HTERT RPE-1 (cell line): ENCODE data around the gene ERC1.

ENCODE experiments used
- in situ Hi-C: fragments of 300-500 bp; cut with MboI; formaldehyde crosslinking; loops from 4 replicates; pipeline ENCODE4 v1.14.3; 2020; ENCODE audit warnings: low sequenced_read_pairs

Gene ERC1

DNA sequence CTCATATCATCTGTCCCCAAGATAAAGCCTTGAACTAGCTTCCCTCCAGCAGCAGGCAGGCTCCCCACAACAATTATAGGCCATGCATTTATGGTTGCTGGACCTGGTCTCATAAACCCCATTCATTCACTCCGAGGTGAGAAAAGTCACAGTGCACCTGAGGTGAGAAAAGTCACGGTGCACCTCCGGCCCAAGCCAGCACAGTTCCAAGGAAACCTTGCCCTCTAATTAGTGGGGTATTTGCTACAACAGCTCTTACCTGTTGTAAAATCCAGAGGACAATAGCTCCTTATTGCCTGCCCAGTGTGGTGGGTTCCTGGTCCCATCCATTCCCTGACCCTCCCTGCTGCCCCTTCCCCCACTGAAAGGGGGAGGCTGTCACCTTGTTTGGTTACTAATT, 537.8 kb downstream of the ERC1 start:
- in situ Hi-C loops: no loop called here

DNA sequence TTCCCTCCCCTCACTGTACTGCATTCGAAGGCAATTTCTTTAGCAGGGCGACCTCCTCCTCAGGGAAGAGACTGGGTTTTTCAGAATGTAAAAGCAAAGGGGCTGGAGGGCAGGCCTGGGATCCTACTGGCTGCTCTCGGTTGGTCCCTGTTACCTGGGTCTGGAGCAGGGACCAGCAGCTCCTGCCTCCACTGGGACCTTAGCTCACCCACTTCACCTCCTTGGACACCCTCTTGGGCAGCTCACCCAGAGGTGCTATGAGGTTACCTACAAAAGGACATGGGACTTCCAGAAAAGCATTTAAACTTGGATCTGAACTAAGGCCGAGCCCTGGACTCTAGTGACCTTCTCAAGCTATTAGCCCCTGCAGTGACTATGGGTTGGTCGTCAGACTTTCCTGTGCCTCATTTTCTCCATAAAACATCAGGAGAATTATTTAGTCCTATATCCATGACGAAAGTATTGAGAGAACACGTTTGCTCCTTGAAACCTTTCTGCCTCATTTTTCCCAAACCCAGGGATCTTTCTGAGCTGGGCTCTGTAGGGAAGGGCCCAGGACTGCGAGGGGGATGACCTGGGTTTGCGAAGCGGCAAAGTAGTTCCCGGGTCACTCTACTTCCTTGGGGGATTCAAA, 538.3 kb downstream of the ERC1 start:
- in situ Hi-C loops: no loop called here

DNA sequence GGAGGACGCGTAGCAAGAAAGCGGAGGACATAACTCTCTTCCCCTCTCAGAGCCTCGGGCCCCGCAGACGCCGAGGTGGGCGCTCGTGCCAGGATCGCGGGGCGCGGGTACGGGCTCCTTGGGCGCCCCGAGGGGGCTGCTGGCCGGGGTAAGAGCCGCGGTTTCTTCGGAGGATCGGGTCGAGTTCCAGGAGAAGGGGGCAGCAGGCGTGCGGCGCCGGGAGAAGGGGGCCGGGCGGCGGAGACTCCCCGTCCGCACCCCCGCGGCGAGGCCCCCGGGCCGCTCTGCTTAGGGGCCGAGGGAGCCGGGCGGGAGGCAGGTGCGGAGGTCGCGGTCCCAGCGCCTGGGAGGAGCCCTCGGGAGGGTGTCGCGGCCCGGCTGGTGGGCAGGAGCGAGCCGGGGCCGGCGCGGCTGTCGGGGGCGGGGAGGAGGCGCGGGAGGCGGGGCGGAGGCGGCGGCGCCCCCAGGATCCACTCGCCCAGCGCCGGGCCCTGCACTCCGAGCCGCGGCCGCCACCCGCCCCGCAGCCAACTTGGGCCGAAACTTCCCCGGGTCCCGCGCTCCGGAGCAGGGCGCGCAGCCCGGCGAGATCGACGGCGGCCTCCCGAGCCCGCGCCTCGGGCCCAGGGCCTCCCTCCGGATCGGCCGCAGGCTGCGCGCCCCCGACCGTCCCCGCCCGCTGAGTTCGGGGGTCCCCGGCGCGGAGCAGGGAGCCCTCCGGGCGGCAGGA, 539.0 kb downstream of the ERC1 start:
- in situ Hi-C loops: no loop called here

DNA sequence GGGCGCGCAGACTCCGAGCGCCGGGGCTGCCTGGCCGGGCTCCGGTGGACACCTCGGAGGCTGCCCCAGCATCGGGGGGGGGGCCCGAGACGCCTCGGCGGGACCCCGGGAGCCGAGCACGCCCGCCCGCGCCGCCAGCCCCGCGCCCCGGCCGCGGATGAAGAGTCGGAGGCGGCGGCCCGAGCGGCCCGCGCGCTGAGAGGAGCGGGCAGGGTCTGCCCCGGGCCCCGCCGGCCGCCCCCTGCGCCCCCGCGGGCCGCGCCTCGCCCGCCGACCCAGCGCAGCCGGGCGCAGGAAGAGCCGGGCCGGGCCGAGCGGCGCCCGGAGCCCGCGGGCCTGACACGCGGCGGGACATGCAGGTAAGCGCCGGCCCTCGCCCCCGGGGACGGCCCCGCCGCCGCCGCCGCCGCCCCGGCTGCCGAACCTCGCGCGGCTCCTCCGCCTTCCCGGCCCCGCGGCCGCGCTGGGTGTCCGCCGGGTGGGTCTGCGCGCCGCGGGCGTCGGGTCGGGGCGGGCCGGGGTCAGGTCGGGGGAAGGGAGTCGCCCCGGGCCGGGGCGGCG, 539.6 kb downstream of the ERC1 start:
- in situ Hi-C loops: no loop called here

DNA sequence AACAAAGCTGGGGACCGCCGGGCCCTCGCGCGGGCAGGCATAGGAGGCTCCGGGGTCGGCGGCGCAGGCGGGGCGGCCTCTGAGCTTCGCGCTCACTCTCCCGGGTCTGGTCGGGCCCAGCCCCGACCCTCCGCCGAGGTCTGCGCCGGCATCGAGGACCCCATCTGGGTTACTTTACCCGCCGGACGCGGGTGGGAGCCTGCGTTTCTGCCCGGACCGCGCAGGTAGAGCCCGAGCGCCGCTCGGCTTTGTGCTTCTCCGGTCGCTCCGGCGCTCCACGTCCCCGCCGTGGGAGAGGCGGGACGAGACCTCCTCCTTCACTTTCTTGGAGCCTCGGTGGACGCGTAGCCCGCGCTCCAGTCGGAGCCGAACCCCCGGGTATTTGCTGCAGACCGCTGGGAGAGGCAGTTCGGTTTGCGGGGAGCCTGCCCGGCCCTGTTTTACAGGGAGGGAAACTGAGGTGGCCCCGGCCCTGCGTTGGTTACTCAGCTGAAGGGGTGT, 540.2 kb downstream of the ERC1 start:
- in situ Hi-C loops: no loop called here

DNA sequence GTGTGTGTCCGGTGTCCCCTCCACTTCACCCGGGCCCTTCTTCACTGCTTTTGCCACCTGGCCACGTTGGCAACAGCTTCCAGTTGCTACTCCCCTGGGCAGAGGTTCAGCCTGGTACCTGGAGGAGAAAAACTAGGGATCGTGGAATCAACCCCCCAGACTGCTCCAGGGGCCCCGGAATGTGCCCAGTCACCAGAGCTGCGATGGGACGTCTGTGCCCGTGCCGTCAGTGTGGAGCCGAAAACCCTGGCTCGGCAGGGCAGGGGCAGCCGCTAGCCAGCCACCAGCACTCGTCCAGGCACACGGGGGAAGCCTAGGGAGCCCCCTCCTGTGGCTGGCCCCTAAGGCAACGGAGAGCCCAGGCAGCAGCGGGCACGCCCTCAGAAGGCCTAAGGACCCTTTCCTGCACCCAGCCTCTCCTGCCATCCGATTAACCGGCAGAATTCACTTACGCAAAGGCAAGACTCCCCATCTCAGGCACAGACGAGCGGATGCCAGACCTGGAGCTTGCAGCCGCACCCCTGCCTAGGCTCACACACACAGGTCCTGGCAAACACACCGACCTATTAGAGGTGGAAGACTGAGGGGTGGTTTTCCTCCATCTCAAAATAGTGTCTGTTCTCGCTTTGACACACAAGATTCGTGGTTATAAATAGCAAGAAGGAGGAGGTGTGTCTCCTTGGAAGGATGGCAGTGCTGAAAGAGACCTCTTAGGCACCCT, 540.8 kb downstream of the ERC1 start:
- in situ Hi-C loops: no loop called here

DNA sequence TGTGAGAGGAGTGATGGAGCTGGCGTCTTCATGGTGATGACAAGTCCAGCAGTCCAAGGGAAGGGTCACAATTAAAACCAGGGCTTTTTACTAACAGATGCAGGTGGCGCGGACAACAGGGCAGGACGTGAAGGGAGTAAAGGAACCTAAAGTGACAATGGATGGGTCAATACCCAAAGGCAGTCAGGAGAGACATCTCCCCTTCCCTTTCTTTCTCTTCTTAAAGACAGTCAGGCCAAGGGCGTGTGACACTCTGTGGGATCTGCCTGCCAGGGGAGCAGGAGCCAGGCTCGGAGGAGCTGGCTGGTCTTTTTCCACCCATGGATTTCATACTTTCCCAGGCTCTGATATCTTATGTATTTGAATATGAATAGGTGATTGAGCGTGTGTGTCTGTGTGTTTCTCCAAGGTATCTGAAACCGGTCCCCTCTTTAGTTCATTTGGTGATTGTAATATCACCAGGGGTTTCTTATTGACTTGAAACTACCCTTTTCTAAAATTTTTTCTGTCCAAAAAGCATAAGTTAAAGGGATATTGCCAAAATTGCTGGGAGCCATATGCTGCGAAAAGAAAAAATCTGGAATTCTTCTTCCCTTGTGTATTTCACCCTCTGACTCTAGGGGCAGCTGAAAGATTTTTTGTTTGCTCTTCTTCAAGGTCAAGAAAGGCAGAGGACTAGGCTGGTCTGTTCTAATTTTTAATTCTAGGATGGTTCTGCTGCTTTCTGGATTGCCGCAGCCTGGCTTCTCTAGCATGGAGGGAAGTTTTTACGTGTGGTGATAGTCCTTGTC, 541.5 kb downstream of the ERC1 start:
- in situ Hi-C loops: no loop called here

DNA sequence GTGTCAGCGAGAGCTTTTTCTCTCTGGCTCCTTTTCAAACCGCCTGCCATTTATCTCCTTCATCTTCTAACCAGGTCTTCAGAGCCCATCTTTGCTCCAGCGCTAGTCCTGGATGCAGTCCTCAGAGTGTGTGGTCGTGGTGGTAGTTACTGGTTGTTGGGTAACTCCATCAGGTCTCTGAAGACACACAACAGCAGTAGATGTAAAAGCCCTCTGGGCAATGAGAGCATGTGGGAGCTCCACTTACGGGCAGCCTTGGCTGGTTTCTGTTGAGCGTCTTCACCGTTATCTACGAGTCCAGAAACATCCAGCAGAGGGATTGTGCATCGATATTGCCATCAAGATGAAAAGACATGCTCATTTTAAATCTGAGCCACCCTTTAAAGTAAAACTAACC, 542.2 kb downstream of the ERC1 start:
- in situ Hi-C loops: no loop called here

DNA sequence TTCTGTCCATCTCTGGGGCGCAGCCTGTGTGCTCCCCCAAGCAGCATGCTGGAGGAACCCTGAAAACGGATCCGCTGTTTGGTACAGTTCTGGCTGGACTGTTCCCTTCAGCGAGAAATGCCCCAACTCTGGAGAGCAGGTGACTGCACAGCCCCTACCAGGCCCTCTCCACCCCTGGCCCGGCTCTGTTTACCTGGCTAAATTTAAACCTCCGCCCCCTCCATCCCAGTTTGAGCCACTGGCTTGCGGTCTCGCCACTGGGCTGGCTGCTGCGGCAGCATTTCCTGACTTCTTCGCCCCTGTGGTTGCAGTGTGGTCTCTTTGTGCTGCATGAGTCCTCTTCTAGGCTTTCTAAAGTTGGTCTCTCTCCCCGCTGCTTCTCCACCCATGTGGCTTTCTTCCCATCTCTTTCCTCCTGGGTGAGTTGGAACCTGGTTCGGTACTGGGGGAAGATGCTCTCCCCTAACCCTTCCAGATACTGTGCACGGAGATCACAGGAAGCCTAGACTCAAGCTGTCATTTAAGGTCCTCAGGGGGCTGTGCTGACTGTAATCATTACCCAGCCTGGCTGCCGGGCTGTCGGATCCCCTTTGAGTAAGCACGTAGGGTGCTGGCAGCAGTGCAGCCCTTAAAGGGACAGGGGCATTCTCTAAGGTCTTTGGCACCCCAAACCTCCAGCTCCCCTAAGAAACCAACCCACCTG, 542.7 kb downstream of the ERC1 start:
- in situ Hi-C loops: no loop called here

DNA sequence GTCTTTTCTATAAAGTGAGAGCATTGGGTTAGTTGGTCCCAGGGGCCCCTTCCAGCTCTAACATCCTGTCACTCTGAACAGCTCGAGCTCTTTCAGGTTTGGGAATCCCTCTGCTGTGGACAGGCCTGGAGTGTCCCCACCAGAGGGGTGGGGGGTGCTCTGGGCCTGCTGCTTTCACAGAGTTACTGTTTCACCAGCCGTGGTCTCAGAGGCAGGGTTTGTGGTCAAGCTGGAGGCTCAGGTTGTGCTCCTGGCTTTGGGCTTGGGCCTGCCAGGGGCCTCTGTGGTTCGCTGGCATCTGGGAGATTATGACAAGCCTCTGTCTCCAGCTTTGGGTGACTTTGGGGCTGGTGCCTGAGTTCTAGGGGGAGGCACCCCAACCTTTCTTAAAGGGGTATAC, 543.7 kb downstream of the ERC1 start:
- in situ Hi-C loops: no loop called here

DNA sequence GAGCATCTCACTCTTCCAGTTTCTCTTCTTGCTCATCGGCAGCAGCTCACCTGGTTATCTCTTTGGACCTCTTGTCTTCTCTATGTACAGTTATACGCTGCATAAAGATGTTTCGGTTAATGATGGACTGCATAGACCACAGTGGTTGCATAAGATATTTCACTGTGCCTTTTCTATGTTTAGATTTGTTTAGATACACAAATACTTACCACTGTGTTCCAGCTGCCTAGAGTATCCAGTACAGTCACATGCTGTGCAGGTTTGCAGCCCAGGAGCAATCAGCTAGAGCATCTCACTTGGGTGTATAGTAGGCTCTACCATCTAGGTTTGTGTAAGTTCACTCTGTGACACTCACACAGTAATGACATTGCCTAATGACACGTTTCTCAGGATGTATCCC, 545.8 kb downstream of the ERC1 start:
- in situ Hi-C loops: no loop called here

DNA sequence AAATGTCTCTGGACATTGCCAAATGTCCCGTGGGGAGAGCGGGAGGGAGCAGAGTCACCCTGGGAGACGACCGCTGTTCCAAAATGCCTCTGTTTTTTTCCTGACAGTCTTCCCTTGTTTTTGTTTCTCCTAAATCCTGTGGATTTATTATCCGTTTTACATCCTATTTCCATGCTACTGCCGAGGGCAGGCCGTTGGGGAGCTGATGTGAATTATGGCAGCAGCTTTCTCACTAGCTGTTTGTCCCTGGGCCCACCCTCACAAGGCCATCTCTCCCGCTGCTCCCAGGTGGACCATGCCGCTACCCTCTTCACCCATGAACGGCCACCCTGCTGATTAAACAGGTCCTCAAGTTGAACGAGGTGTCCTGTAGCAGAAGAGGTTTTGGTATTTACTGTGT, 548.1 kb downstream of the ERC1 start:
- in situ Hi-C loops: no loop called here

DNA sequence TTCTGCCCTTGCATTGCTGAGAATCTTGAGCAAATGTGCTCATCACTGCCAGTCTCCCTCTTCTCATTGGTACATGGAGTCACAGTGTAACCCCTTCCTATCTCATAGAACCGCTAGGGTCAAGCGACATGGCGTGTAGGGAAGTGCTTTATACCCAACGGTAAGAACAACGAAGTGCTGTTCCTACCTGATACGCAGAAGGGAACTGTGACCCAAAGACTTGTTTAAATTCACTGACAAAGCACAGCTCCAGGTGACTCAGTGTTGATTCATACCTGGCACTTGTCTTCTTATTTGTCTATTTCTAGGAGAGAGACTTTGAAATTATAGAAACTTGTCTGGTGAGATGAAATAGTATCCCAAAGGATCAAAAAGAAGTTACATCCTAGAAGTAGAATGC, 549.7 kb downstream of the ERC1 start:
- in situ Hi-C loops: no loop called here

DNA sequence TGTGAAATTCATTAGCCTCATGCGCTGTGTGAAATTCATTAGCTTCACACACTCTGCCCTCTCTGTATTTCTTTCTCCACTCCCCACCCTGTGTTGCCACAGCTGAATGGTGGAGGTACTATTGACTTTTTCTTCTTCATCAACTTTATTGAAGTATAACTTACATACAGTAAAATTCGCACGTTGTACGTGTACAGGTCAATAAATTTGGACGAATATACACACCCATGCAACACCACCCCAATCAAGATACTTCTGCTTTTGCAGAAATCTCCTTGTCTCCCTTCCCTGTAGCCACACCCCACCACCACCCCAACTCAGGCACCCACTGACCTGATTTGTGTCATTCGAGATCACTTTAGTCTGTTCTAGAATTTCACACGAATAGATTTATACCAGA, 551.6 kb downstream of the ERC1 start:
- in situ Hi-C loops: no loop called here

DNA sequence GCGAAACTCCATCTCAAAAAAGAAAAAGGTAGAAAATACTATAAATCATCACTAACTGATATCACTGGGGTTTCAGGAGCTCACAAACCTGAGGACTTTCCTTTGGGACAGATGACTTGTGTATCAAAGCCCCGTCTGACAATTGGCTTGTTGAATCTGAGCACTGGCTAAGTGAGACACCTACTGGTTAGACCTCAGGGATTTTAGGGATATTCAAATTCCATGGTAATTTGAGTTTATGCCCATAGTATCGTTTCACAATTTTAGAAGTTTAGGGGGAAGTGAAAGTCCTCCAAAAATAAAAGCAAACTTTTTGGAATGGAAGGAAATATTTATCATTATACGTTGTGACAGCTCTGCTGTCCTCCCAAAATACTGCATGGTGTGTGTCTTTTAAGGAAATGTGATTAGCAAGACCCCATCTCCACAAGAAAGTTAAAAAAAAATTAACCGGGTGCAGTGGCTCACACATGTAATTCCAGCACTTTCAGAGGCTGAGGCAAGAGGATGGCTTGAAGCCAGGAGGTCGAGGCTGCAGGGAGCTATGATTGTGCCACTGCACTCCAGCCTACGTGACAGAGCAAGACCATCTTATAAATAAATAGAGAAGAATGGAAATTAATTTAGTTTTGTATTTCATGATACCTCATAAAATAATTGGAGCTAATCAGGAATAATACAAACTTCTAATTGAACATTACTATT, 554.1 kb downstream of the ERC1 start:
- in situ Hi-C loops: no loop called here
